ENCODE measurements around the gene SIRT3.
"Not testable (repeated sequence)": the region's sequence is repeated elsewhere in the genome, so short reads cannot be mapped to it uniquely, and the experiment has no call there.

SIRT3 gene

DNA sequence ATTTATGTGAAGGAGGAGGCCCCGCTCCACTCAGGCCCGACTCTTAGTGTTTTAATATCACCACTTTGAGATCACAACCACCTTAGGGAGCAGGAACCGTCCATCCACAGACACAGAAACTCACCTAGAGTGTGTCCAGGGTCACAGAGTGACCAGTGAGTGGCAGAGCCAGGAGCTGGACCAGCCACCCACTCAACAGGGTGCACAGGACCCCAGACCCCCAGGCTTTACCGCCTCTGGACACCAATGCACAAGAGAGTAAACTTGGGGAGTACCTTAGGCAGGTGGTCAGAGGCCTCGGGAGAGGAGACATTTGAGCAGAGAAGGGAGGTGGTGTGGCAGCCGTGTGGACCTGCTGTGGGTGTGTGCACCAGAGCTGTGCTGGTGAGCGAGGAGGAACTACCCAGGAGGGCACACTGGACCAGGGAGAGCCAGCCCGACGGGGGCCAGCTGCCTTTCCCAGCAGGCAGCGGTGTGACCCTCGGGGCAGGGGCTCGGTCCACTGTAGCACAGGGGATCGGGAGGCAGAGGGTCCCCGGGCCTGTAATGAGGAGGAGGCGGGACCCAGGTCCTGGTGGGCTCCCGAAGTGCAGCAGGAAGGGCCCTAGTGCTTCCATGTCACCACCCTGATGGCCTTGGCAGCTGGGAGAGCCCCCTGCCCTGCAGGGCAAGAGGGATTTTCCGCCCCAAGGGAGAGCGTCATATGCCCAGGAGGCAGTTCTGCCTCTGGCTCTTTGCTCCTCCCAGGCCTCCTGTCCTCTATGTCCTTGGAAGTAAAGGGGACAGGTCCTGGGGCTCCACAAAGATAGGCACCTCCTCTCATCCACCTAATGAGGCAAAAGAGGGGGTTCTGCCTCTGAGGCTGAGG, 34.5 kb upstream of the SIRT3 start:
- Histone ChIP-seq H3K4me3 (ENCODE audit: low read depth in 1 of 2, low read length in 2 of 2) (peak overlapping the region; percentile 24 to 35), H3K9ac (ENCODE audit: low read depth in 1 of 2, low read length in 2 of 2) (peak overlapping the region; percentile 59 to 67), H3K36me3 (ENCODE audit: control insufficient read depth in 1 of 2, insufficient read depth in 2 of 2, low read length in 2 of 2) (no peaks in the 10 kb centered on the region), H3K27ac (ENCODE audit: low read depth, low read length) (peak overlapping the region; percentile 84), H3K4me1 (ENCODE audit: control insufficient read depth in 1 of 2, insufficient read depth in 2 of 2, low read length in 2 of 2) (peaks cover 32 to 34% of the 10 kb centered on the region in 2 donors), H3K9me3 (ENCODE audit: control insufficient read depth in 1 of 2, low read length in 2 of 2) (no peaks in the 10 kb centered on the region), H3K27me3 (ENCODE audit: control insufficient read depth in 1 of 2, insufficient read depth in 2 of 2, low read length in 2 of 2) (no peaks in the 10 kb centered on the region)

DNA sequence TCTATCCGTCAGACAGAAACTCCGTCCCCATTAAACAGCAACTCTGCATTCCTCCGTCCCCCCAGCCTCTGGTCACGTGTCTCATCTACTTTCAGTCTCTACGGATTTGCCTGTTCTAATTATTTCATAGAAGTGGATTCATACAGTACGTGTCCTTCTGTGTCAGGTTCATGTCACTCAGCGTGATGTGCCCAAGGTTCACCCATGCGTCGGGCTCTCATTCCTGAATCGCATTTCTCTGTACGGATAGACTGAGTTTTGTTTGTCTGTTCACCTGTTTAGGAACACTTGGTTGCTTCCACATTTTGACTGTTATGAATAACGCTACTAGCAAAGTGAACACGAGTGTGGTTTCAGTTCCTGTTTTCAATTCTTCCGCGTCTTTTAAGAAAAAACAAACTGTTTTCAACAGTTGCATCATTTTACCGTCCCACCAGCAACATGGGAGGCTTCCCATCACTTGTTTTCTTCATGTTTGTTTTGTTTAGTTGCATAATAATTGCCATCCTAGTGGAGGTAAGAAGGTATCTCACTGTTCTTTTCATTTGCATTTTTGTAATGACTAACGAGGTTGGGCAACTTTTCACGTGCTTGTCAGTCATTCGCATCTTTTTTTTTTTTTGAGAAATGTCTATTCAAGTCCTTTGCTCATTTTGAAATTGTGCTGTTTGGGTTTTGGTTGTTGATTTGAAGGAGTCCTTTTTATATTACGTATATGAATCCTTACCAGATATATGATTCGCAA, 33.2 kb upstream of the SIRT3 start:
- H3K4me3 ChIP-seq (ENCODE audit: low read depth in 1 of 2, low read length in 2 of 2), result peak overlapping the region; percentile 73 to 77
- H3K27ac ChIP-seq (ENCODE audit: low read depth, low read length), result peak overlapping the region; percentile 69
- H3K27me3 ChIP-seq (ENCODE audit: control insufficient read depth in 1 of 2, insufficient read depth in 2 of 2, low read length in 2 of 2), result no peaks in the 10 kb centered on the region
- H3K9ac ChIP-seq (ENCODE audit: low read depth in 1 of 2, low read length in 2 of 2), result peak overlapping the region; percentile 73 to 94
- H3K4me1 ChIP-seq (ENCODE audit: control insufficient read depth in 1 of 2, insufficient read depth in 2 of 2, low read length in 2 of 2), result peaks cover 32 to 34% of the 10 kb centered on the region in 2 donors
- no peaks in the 10 kb centered on the region for H3K36me3 ChIP-seq (ENCODE audit: control insufficient read depth in 1 of 2, insufficient read depth in 2 of 2, low read length in 2 of 2)
- no peaks in the 10 kb centered on the region for H3K9me3 ChIP-seq (ENCODE audit: control insufficient read depth in 1 of 2, low read length in 2 of 2)

DNA sequence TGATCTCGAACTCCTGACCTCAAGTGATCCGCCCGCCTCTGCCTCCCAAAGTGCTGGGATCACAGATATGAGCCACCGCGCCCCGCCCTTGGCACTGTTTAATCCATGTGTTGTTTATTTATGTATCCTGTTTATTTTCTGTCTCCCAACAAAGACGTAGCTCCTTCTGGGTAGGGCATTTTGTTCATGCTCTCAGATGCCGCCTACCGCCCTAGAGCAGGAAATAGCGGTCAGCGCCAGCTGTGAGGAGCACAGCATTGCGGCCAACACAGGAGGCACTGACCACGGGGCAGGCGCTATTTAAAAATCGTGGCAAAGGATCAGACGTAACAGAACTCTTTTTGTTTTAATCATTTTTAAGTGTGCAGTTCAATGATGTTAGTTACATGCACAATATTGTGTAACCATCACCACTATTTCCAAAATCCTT, 32.6 kb upstream of the SIRT3 start:
- Histone ChIP-seq H3K4me3 (ENCODE audit: low read depth in 1 of 2, low read length in 2 of 2) (peak overlapping the region; percentile 73 to 77), H3K9ac (ENCODE audit: low read depth in 1 of 2, low read length in 2 of 2) (peak overlapping the region; percentile 73 to 94), H3K27ac (ENCODE audit: low read depth, low read length) (peak overlapping the region; percentile 69), H3K4me1 (ENCODE audit: control insufficient read depth in 1 of 2, insufficient read depth in 2 of 2, low read length in 2 of 2) (peaks cover 32 to 34% of the 10 kb centered on the region in 2 donors)
- H3K27me3 ChIP-seq (ENCODE audit: control insufficient read depth in 1 of 2, insufficient read depth in 2 of 2, low read length in 2 of 2); H3K9me3 ChIP-seq (ENCODE audit: control insufficient read depth in 1 of 2, low read length in 2 of 2); H3K36me3 ChIP-seq (ENCODE audit: control insufficient read depth in 1 of 2, insufficient read depth in 2 of 2, low read length in 2 of 2): not testable (repeated sequence)

DNA sequence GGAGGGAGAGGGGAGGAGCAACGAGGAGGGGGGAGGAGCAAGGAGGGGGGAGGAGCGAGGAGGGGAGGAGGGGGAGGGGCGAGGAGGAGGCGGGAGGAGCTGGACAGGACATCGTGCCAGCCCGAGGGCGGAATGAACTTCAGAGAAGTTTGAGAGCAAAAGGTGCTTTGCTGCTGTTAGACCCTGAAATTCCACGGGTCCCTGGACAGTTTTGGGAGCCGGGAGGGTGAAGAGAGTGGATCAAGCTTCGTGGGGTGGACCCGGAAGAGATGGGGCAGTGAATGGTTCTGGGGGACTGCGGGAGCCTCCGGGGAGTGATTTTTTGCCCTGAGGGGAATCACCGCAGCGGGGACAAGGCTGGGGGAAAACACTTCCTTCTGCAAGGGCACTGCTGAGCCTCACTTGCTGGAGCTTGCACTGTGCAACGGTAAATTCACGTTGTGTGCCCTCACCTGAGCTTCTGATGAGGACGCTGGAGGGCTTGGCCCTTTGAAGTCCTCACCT, 31.4 kb upstream of the SIRT3 start:
- Histone ChIP-seq H3K27ac (ENCODE audit: low read depth, low read length) (peak overlapping the region; percentile 83), H3K36me3 (ENCODE audit: control insufficient read depth in 1 of 2, insufficient read depth in 2 of 2, low read length in 2 of 2) (no peaks in the 10 kb centered on the region), H3K9me3 (ENCODE audit: control insufficient read depth in 1 of 2, low read length in 2 of 2) (no peaks in the 10 kb centered on the region), H3K4me3 (ENCODE audit: low read depth in 1 of 2, low read length in 2 of 2) (peak overlapping the region; percentile 73 to 77), H3K9ac (ENCODE audit: low read depth in 1 of 2, low read length in 2 of 2) (peak overlapping the region; percentile 73 to 94), H3K27me3 (ENCODE audit: control insufficient read depth in 1 of 2, insufficient read depth in 2 of 2, low read length in 2 of 2) (no peaks in the 10 kb centered on the region), H3K4me1 (ENCODE audit: control insufficient read depth in 1 of 2, insufficient read depth in 2 of 2, low read length in 2 of 2) (peaks cover 26 to 27% of the 10 kb centered on the region in 2 donors)

DNA sequence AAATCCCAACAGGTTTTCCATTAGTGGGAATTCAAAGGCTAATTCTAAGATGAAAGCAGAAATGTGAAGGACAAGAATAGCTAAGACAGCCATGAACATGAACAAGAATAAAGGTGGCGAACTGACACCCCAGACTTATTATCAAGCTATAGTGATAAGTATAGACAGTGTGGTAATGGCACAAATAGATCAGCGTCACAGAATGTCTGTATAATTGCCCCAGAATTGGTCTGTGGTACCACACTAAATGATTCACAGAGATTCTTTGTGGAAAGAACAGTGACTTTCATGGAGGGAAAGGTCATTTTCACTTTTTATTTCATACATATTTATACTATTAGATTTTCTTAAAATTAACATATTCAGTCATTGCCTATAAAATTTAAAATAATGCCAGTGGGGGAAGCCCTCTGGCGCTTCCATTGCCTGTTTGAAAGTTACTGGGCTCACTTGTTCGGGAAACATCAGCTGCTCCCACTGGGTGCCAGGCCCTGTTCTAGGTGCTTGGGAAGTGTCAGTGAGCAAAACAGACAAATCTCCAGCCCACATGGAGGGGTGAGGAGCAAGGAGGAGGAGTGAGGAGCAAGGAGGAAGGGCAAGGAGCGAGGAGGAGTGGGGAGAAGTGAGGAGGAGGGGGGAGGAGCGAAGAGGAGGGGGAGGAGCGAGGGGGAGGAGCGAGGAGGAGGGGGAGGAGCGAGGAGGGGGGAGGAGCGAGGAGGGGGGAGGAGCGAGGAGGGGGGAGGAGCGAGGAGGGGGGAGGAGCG, 30.7 kb upstream of the SIRT3 start:
- Histone ChIP-seq H3K4me1 (ENCODE audit: control insufficient read depth in 1 of 2, insufficient read depth in 2 of 2, low read length in 2 of 2) (peaks cover 20 to 21% of the 10 kb centered on the region in 2 donors), H3K4me3 (ENCODE audit: low read depth in 1 of 2, low read length in 2 of 2) (peak overlapping the region in 1 of 2 donors; percentile 14), H3K36me3 (ENCODE audit: control insufficient read depth in 1 of 2, insufficient read depth in 2 of 2, low read length in 2 of 2) (no peaks in the 10 kb centered on the region), H3K9ac (ENCODE audit: low read depth in 1 of 2, low read length in 2 of 2) (no peak overlapping the region), H3K27me3 (ENCODE audit: control insufficient read depth in 1 of 2, insufficient read depth in 2 of 2, low read length in 2 of 2) (no peaks in the 10 kb centered on the region), H3K27ac (ENCODE audit: low read depth, low read length) (no peak overlapping the region), H3K9me3 (ENCODE audit: control insufficient read depth in 1 of 2, low read length in 2 of 2) (no peaks in the 10 kb centered on the region)

DNA sequence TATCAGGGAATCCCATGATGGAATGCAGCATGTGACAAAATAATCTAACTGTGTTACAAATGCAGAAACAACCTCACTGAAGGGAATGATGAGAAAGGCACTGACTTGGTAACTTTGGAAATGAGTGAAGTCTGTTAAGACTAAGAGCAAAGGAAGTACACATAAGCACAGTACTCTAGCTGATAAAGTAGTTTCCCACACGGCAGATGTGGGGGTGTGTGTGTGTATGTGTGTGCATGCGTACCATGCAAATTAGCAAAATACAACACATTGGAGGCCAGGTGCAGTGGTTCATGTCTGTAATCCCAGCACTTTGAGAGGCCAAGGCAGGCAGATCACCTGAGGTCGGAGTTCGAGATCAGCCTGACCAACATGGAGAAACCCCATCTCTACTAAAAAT, 25.5 kb upstream of the SIRT3 start:
- Histone ChIP-seq H3K4me1 (ENCODE audit: control insufficient read depth in 1 of 2, insufficient read depth in 2 of 2, low read length in 2 of 2) (no peaks in the 10 kb centered on the region), H3K27ac (ENCODE audit: low read depth, low read length) (no peak overlapping the region), H3K36me3 (ENCODE audit: control insufficient read depth in 1 of 2, insufficient read depth in 2 of 2, low read length in 2 of 2) (no peaks in the 10 kb centered on the region), H3K27me3 (ENCODE audit: control insufficient read depth in 1 of 2, insufficient read depth in 2 of 2, low read length in 2 of 2) (no peaks in the 10 kb centered on the region), H3K9ac (ENCODE audit: low read depth in 1 of 2, low read length in 2 of 2) (no peak overlapping the region), H3K4me3 (ENCODE audit: low read depth in 1 of 2, low read length in 2 of 2) (no peak overlapping the region), H3K9me3 (ENCODE audit: control insufficient read depth in 1 of 2, low read length in 2 of 2) (no peaks in the 10 kb centered on the region)

DNA sequence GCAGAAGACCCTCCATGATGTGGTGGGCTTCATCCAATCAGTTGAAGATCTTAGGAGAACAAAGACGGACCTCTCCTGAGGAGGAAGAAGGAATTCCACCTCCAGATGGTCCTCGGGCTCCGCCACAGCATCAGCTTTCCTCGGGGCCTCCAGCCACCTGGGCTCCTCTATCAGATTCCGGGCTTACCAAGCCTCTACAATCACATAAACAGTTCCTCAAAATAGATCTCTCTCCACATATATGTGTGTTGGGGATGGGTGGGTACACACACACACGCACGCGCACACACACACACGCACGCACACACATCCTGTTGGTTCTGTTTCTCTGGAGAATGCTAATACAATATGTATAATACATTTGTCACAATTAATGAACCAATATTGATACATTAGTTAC, 23.3 kb upstream of the SIRT3 start:
- no peaks in the 10 kb centered on the region for H3K4me1 ChIP-seq (ENCODE audit: control insufficient read depth in 1 of 2, insufficient read depth in 2 of 2, low read length in 2 of 2)

DNA sequence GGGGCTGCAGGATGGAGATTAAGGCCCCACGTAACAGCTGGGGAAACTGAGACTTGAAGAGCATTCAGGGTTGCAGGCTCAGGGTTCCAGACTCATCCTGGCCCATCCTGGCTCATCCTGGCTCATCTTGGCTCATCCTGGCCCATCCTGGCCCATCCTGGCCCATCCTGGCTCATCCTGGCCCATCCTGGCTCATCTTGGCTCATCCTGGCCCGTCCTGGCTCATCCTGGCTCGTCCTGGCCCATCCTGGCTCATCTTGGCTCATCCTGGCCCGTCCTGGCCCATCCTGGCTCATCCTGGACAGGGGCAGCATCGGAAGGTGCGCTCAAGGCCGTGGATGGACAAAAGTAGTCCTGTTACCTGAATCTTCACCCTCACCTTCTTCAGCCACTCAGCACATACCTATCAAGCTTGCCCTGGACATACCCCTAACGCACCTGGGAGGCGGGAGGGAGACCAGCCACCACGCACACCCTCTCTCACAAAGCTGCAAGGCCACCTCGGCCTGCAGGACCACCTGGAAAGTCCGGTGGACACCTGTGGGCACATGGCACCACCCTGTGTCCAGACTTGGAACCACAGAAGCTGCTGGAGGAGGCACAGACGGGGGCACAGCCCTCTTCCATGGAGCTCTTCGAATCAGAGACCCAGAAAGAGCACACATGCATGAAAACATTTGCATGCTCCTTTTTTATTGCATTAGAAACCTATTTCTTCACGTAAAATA, 21.8 kb upstream of the SIRT3 start:
- no peak overlapping the region for H3K4me3 ChIP-seq (ENCODE audit: low read depth in 1 of 2, low read length in 2 of 2)
- H3K27me3 ChIP-seq (ENCODE audit: control insufficient read depth in 1 of 2, insufficient read depth in 2 of 2, low read length in 2 of 2), result no peaks in the 10 kb centered on the region
- no peak overlapping the region for H3K9ac ChIP-seq (ENCODE audit: low read depth in 1 of 2, low read length in 2 of 2)
- H3K27ac ChIP-seq (ENCODE audit: low read depth, low read length), result no peak overlapping the region
- no peaks in the 10 kb centered on the region for H3K4me1 ChIP-seq (ENCODE audit: control insufficient read depth in 1 of 2, insufficient read depth in 2 of 2, low read length in 2 of 2)
- no peaks in the 10 kb centered on the region for H3K9me3 ChIP-seq (ENCODE audit: control insufficient read depth in 1 of 2, low read length in 2 of 2)
- peaks cover 7 to 10% of the 10 kb centered on the region in 2 donors for H3K36me3 ChIP-seq (ENCODE audit: control insufficient read depth in 1 of 2, insufficient read depth in 2 of 2, low read length in 2 of 2)

More for the DNA sequence above, 23.3 kb upstream of the SIRT3 start:
- Histone ChIP-seq H3K4me3 (ENCODE audit: low read depth in 1 of 2, low read length in 2 of 2) (no peak overlapping the region), H3K9me3 (ENCODE audit: control insufficient read depth in 1 of 2, low read length in 2 of 2) (no peaks in the 10 kb centered on the region), H3K9ac (ENCODE audit: low read depth in 1 of 2, low read length in 2 of 2) (no peak overlapping the region), H3K27ac (ENCODE audit: low read depth, low read length) (no peak overlapping the region), H3K36me3 (ENCODE audit: control insufficient read depth in 1 of 2, insufficient read depth in 2 of 2, low read length in 2 of 2) (no peaks in the 10 kb centered on the region), H3K27me3 (ENCODE audit: control insufficient read depth in 1 of 2, insufficient read depth in 2 of 2, low read length in 2 of 2) (no peaks in the 10 kb centered on the region)

DNA sequence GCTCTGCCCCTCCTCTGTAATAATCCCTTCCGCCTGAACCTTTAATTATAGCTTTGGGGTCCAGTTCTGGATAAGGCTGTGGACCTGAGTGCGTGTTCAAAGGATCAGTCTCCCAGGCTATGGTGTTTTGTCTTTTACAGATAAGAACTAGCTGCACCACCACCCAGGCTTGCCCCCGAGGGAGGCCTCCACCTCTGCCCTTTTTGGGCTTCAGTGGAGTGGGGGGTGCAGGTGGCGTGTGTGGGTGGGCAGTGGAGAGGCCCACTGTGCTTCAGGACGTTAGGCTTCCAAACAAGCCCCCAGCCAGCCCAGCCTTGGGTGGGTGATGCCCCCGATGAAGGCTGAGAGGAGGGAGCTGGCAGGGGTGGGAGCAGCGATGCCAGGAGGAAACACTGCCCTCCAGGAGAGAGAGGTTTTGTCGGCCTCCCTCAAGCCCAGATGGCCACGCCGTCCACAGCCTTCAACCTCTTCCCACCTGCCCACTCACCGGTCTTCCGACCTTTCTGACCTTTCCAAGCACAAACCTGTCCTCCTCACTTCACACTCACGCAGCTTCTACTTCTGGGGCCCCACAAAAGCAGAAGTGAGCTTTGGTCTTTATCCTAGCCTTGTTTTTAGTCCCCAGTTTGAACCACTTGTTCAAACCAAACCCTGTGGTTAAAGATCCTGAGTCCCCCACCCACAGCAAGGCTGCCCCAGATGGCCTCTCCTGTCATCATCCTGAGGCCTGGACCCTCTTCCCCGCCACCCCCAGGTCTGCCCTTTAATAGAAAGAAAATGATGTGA, 21.0 kb upstream of the SIRT3 start:
- Histone ChIP-seq H3K36me3 (ENCODE audit: control insufficient read depth in 1 of 2, insufficient read depth in 2 of 2, low read length in 2 of 2) (peaks cover 13 to 18% of the 10 kb centered on the region in 2 donors), H3K27ac (ENCODE audit: low read depth, low read length) (no peak overlapping the region), H3K4me1 (ENCODE audit: control insufficient read depth in 1 of 2, insufficient read depth in 2 of 2, low read length in 2 of 2) (no peaks in the 10 kb centered on the region), H3K4me3 (ENCODE audit: low read depth in 1 of 2, low read length in 2 of 2) (no peak overlapping the region), H3K27me3 (ENCODE audit: control insufficient read depth in 1 of 2, insufficient read depth in 2 of 2, low read length in 2 of 2) (no peaks in the 10 kb centered on the region), H3K9me3 (ENCODE audit: control insufficient read depth in 1 of 2, low read length in 2 of 2) (no peaks in the 10 kb centered on the region), H3K9ac (ENCODE audit: low read depth in 1 of 2, low read length in 2 of 2) (no peak overlapping the region)
